Endothelial cell of umbilical vein (primary cell): Measurements from ENCODE around the gene S100P. TPM values are rescaled to one million over a fixed set of nuclear protein-coding genes. Genes with fewer than 3 reads are reported as not detected.
A peak's percentile ranks its signal among the peaks of the same experiment; 100 is the strongest.

Source experiments
- BruUV-seq: library from RNA; stranded (reverse); fragments of 400-500 nt; replicated peaks from 2 replicates; lab custom pipeline; 2021; lab: Mats Ljungman, UMichigan
- CTCF ChIA-PET: fragments of 300-600, 350-600 bp; sonication (Branson Sonifier 250); formaldehyde crosslinking; loops from one replicate; lab custom pipeline; 2021; ENCODE audit warnings: antibody characterized with exemption, inconsistent platforms; lab: Charles Lee
- POLR2A ChIA-PET: fragments of 300-600, 350-600 bp; sonication (Branson Sonifier 250); formaldehyde crosslinking; loops from one replicate; lab custom pipeline; 2021; ENCODE audit warnings: antibody characterized with exemption, inconsistent platforms; lab: Charles Lee
- DNase-seq: peaks from one replicate; pipeline ENCODE4 v3.0.0-alpha.2; 2011; ENCODE audit warnings: low read depth, low spot score
- FAIRE-seq: peaks from 2 replicates; lab custom pipeline; 2011; peaks lifted over from hg19 to GRCh38; lab: Jason Lieb, UNC
- H2AFZ ChIP-seq: 2 replicates; pipeline ENCODE4 v1.6.0; 2012; ENCODE audit warnings: low read depth, low read length, control low read depth, inconsistent platforms
- H3K27ac ChIP-seq: 2 replicates; pipeline ENCODE4 v1.5.1; 2011; ENCODE audit warnings: low read depth, mild to moderate bottlenecking, control low read depth, low read length, moderate library complexity; ENCODE audit not compliant: insufficient read depth
- H3K27me3 ChIP-seq, 2 experiments: 2 replicates each; pipeline versions ENCODE4 v1.6.0 to v1.6.1; 2011; ENCODE audit warnings: low read length in 2 of 2, mixed read lengths in 1 of 2; ENCODE audit not compliant: control insufficient read depth in 2 of 2, insufficient read depth in 2 of 2
- H3K36me3 ChIP-seq, 2 experiments: 2 replicates in 1 of 2; 3 replicates in 1 of 2; pipeline ENCODE4 v1.5.1; 2011; ENCODE audit warnings: low read length in 2 of 2, mild to moderate bottlenecking in 1 of 2, moderate library complexity in 1 of 2; ENCODE audit not compliant: control insufficient read depth in 2 of 2, insufficient read depth in 2 of 2; ENCODE audit errors: extremely low read depth in 1 of 2
- H3K4me1 ChIP-seq: 3 replicates; pipeline ENCODE4 v1.5.1; 2011; ENCODE audit warnings: mild to moderate bottlenecking, low read length; ENCODE audit not compliant: control insufficient read depth, insufficient read depth; ENCODE audit errors: extremely low read depth
- H3K4me2 ChIP-seq: 2 replicates; pipeline ENCODE4 v1.6.1; 2011; ENCODE audit warnings: low read length, control low read depth, mixed read lengths; ENCODE audit not compliant: insufficient read depth
- H3K4me3 ChIP-seq, 3 experiments: fragments of 200-600 bp in 1 of 3; sonication (generic), shearing (Covaris generic) in 1 of 3; replicated peaks in 1 of 3; 2 replicates each; pipeline ENCODE4 v1.5.1; 2011 to 2016; ENCODE audit warnings: control low read depth in 3 of 3, low read length in 3 of 3, mild to moderate bottlenecking in 2 of 3, inconsistent platforms in 1 of 3, low read depth in 1 of 3, moderate library complexity in 1 of 3; ENCODE audit not compliant: insufficient read depth in 1 of 3
- H3K79me2 ChIP-seq: 2 replicates; pipeline ENCODE4 v1.6.0; 2012; ENCODE audit warnings: low read length, inconsistent platforms; ENCODE audit not compliant: control insufficient read depth, insufficient read depth
- H3K9ac ChIP-seq: replicated peaks from 2 replicates; pipeline ENCODE3; 2011; ENCODE audit warnings: low read length, control low read depth; ENCODE audit not compliant: insufficient read depth; ENCODE audit errors: extremely low read depth
- H3K9me1 ChIP-seq: replicated peaks from 3 replicates; pipeline ENCODE4 v1.6.0; 2011; ENCODE audit warnings: mild to moderate bottlenecking, low read length; ENCODE audit not compliant: control insufficient read depth, insufficient read depth; ENCODE audit errors: extremely low read depth
- H3K9me3 ChIP-seq: replicated peaks from 2 replicates; pipeline ENCODE4 v1.5.1; 2012; ENCODE audit warnings: low read length, inconsistent platforms; ENCODE audit not compliant: control insufficient read depth, insufficient read depth
- H4K20me1 ChIP-seq: replicated peaks from 2 replicates; pipeline ENCODE3; 2011; ENCODE audit warnings: mild to moderate bottlenecking, low read length; ENCODE audit not compliant: control insufficient read depth, insufficient read depth; ENCODE audit errors: extremely low read depth
- EZH2 ChIP-seq: IDR thresholded peaks from 2 replicates; pipeline ENCODE4 v1.6.1; 2012; ENCODE audit warnings: borderline replicate concordance, low read depth, mild to moderate bottlenecking, moderate library complexity, low read length, inconsistent platforms; ENCODE audit not compliant: severe bottlenecking
- FOS ChIP-seq: IDR thresholded peaks from 2 replicates; pipeline ENCODE4 v1.6.1; 2011; ENCODE audit warnings: mild to moderate bottlenecking, low read length, moderate library complexity, borderline replicate concordance; ENCODE audit not compliant: insufficient read depth
- GATA2 ChIP-seq: IDR thresholded peaks from 2 replicates; pipeline ENCODE4 v1.7.0; 2011; ENCODE audit warnings: low read depth, mild to moderate bottlenecking, moderate library complexity, mixed read lengths, low read length; ENCODE audit not compliant: insufficient read length, insufficient read depth
- JUN ChIP-seq: IDR thresholded peaks from 2 replicates; pipeline ENCODE4 v1.6.1; 2011; ENCODE audit warnings: borderline replicate concordance, low read depth; ENCODE audit not compliant: insufficient read length, insufficient read depth
- MYC ChIP-seq: IDR thresholded peaks from one replicate; pipeline ENCODE4 v1.6.1; 2011; ENCODE audit warnings: mild to moderate bottlenecking, low read depth, low read length
- POLR2A ChIP-seq: IDR thresholded peaks from 2 replicates; pipeline ENCODE4 v1.6.1; 2012; ENCODE audit warnings: low read depth, mild to moderate bottlenecking, control low read depth, low read length
- POLR2AphosphoS5 ChIP-seq: IDR thresholded peaks from 2 replicates; pipeline ENCODE4 v1.6.1; 2012; ENCODE audit warnings: low read depth, mild to moderate bottlenecking, control low read depth, low read length, moderate library complexity; ENCODE audit not compliant: insufficient read depth
- dilution Hi-C: fragments of 300-500 bp; cut with MboI; formaldehyde crosslinking; loops from one replicate; pipeline ENCODE4 v1.15.0; 2019; ENCODE audit warnings: low sequenced_read_pairs; ENCODE audit not compliant: extremely low pct_ligation_motif_present
- intact Hi-C: fragments of 100-400 bp; cut with micrococcal nuclease; formaldehyde crosslinking; loops from one replicate; pipeline ENCODE4 v1.10.0; 2022
- polyA plus RNA-seq, 4 experiments: library from polyadenylated mRNA; depleted of rRNA in 3 of 4; stranded (reverse) in 3 of 4; unstranded in 1 of 4; fragments of >200 nt; gene quantifications; 2 replicates each; pipeline versions ENCODE4 v1.2.1 to v1.2.3, GENCODE V29; 2011 to 2012; ENCODE audit warnings: missing spikeins in 1 of 4
- total RNA-seq: library from RNA; stranded (reverse); gene quantifications from 2 replicates; pipeline ENCODE4 v1.2.3, GENCODE V29; 2021
- TF ChIP-seq, protein P1 (sequence below): IDR thresholded peaks from 2 replicates; pipeline ENCODE4 v1.6.1; 2011; ENCODE audit not compliant: insufficient read depth, insufficient read length
- TF ChIP-seq, protein P2 (sequence below), 2 donors: IDR thresholded peaks; 1 replicate in 1 of 2; 2 replicates in 1 of 2; pipeline ENCODE4 v1.5.1; 2011; ENCODE audit warnings: low read length in 2 of 2, mild to moderate bottlenecking in 2 of 2, moderate library complexity in 2 of 2, control low read depth in 1 of 2, inconsistent platforms in 1 of 2, low read depth in 1 of 2; ENCODE audit not compliant: insufficient read depth in 1 of 2; ENCODE audit errors: extremely low read depth in 1 of 2

The S100P gene
- total and polyA plus RNA-seq, 2 donors (not counting 3 experiments of a cell fraction or from before 2014, with no cell fraction given): not detected

DNA sequence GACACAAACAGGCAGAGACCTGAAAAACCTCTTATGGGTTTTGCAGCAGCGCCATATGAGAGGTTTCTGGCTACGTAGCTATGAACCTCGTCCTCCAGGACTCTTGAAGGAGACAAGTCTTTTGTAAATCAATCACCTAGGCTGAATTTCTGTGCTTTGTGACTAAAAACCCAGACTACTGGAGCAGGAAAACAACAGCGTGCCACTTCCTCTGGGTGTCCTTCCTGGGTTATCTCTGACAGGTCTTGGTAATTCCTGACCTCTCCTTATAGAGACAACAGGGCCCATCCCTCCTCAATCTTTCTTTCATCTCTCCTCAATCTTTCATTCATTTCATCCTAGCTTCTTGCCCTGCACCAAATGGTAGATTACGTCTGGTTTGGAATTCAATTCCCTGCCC lies 5.7 kb downstream of the S100P start:
- H4K20me1 ChIP-seq: no peaks in the 10 kb centered on the region
- DNase-seq (no peak), FAIRE-seq (peak; percentile 18)
- intact Hi-C loops (no loop called here), dilution Hi-C loops (no loop called here)
- TF ChIP-seq, protein P1, sequence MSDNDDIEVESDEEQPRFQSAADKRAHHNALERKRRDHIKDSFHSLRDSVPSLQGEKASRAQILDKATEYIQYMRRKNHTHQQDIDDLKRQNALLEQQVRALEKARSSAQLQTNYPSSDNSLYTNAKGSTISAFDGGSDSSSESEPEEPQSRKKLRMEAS: no peak
- no peak for TF ChIP-seq POLR2A
- TF ChIP-seq MYC: no peak
- no peak for TF ChIP-seq GATA2
- no peak for TF ChIP-seq FOS
- no peak for TF ChIP-seq EZH2
- no peak for TF ChIP-seq JUN
- TF ChIP-seq, protein P2, sequence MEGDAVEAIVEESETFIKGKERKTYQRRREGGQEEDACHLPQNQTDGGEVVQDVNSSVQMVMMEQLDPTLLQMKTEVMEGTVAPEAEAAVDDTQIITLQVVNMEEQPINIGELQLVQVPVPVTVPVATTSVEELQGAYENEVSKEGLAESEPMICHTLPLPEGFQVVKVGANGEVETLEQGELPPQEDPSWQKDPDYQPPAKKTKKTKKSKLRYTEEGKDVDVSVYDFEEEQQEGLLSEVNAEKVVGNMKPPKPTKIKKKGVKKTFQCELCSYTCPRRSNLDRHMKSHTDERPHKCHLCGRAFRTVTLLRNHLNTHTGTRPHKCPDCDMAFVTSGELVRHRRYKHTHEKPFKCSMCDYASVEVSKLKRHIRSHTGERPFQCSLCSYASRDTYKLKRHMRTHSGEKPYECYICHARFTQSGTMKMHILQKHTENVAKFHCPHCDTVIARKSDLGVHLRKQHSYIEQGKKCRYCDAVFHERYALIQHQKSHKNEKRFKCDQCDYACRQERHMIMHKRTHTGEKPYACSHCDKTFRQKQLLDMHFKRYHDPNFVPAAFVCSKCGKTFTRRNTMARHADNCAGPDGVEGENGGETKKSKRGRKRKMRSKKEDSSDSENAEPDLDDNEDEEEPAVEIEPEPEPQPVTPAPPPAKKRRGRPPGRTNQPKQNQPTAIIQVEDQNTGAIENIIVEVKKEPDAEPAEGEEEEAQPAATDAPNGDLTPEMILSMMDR (IDR thresholded peaks at IDR 0.05; ENCODE audit: extremely low read depth in 1 of 2, insufficient read depth in 1 of 2, low read depth in 1 of 2, low read length in 2 of 2): no peak
- TF ChIP-seq POLR2AphosphoS5: no peak
- no peaks in the 10 kb centered on the region for H3K9me1 ChIP-seq
- no peaks in the 10 kb centered on the region for H3K27me3 ChIP-seq
- H3K79me2 ChIP-seq: peaks cover 3% of the 10 kb centered on the region
- no peak overlapping the region for H3K4me2 ChIP-seq
- ChIA-PET CTCF (interaction anchor here (1.1 to 1.5 kb wide), 2 partner anchors 10 to 174 kb away, joined by 3 to 4 read pairs; partner anchors contain the start of gene MRFAP1L1), POLR2A (no interaction called here)
- no peak overlapping the region for H2AFZ ChIP-seq
- BruUV-seq: no TSS peak
- H3K9ac ChIP-seq: no peak overlapping the region
- H3K9me3 ChIP-seq: no peaks in the 10 kb centered on the region
- H3K36me3 ChIP-seq: peaks cover 0 to 4% of the 10 kb centered on the region in 2 experiments
- no peak overlapping the region for H3K27ac ChIP-seq
- H3K4me3 ChIP-seq: no peak overlapping the region
- peaks cover 5% of the 10 kb centered on the region for H3K4me1 ChIP-seq
